Liver (tissue), 9 donors: ENCODE measurements around the gene UBE2E2. TPM values are rescaled to one million over a fixed set of nuclear protein-coding genes. Genes with fewer than 3 reads are reported as not detected.

Experiments used
- DNase-seq: peaks from one replicate; pipeline ENCODE4 v3.0.0-alpha.2; 2017; ENCODE audit warnings: low spot score
- H3K27ac ChIP-seq, 2 donors: one replicate each; pipeline ENCODE4 v1.7.0; 2013; ENCODE audit warnings: inconsistent platforms in 2 of 2, low read length in 2 of 2, control low read depth in 1 of 2, low read depth in 1 of 2, mild to moderate bottlenecking in 1 of 2
- H3K27me3 ChIP-seq, 4 donors: one replicate each; pipeline versions ENCODE4 v1.6.1 to v1.7.0; 2013; ENCODE audit warnings: low read length in 3 of 4, inconsistent platforms in 1 of 4, mild to moderate bottlenecking in 1 of 4, moderate library complexity in 1 of 4; ENCODE audit not compliant: control insufficient read depth in 4 of 4, insufficient read depth in 4 of 4
- H3K36me3 ChIP-seq, 4 donors: one replicate each; pipeline versions ENCODE4 v1.6.1 to v1.7.0; 2013; ENCODE audit warnings: low read length in 3 of 4, mild to moderate bottlenecking in 3 of 4, low read depth in 1 of 4, moderate library complexity in 1 of 4; ENCODE audit not compliant: control insufficient read depth in 4 of 4, insufficient read depth in 3 of 4
- H3K4me1 ChIP-seq, 4 donors: one replicate each; pipeline versions ENCODE4 v1.6.1 to v1.7.0; 2013; ENCODE audit warnings: low read length in 3 of 4, mild to moderate bottlenecking in 3 of 4, moderate library complexity in 1 of 4; ENCODE audit not compliant: control insufficient read depth in 4 of 4, insufficient read depth in 4 of 4
- H3K4me3 ChIP-seq, 3 donors: one replicate each; pipeline versions ENCODE4 v1.6.1 to v1.7.0; 2013; ENCODE audit warnings: low read length in 3 of 3, control low read depth in 1 of 3, low read depth in 1 of 3, mild to moderate bottlenecking in 1 of 3
- H3K9ac ChIP-seq, 2 donors: one replicate each; pipeline ENCODE4 v1.7.0; 2013; ENCODE audit warnings: low read length in 2 of 2, mild to moderate bottlenecking in 2 of 2, moderate library complexity in 2 of 2, control low read depth in 1 of 2, low read depth in 1 of 2
- H3K9me3 ChIP-seq, 4 donors: one replicate each; pipeline versions ENCODE4 v1.6.1 to v1.7.0; 2013; ENCODE audit warnings: low read length in 3 of 4; ENCODE audit not compliant: control insufficient read depth in 4 of 4
- EGR1 ChIP-seq, 2 donors: IDR thresholded peaks; 2 replicates each; pipeline ENCODE4 v1.6.1; 2016 to 2018; ENCODE audit warnings: antibody characterized with exemption in 2 of 2, low read depth in 2 of 2
- FOXA1 ChIP-seq: IDR thresholded peaks from 2 replicates; pipeline ENCODE4 v1.6.1; 2016; ENCODE audit warnings: antibody characterized with exemption
- FOXA2 ChIP-seq: IDR thresholded peaks from 2 replicates; pipeline ENCODE4 v1.6.1; 2016; ENCODE audit warnings: antibody characterized with exemption
- HNF4A ChIP-seq, 2 donors: conservative IDR thresholded peaks; 2 replicates each; pipeline ENCODE4 v1.6.1; 2016; ENCODE audit warnings: antibody characterized with exemption in 2 of 2, mild to moderate bottlenecking in 2 of 2
- HNF4G ChIP-seq: IDR thresholded peaks from 2 replicates; pipeline ENCODE4 v1.6.1; 2016; ENCODE audit warnings: antibody characterized with exemption
- JUND ChIP-seq, 2 donors: IDR thresholded peaks; 2 replicates each; pipeline ENCODE4 v1.6.1; 2016; ENCODE audit warnings: antibody characterized with exemption in 2 of 2
- NR2F2 ChIP-seq: IDR thresholded peaks from 2 replicates; pipeline ENCODE4 v1.6.1; 2016; ENCODE audit warnings: antibody characterized with exemption
- RAD21 ChIP-seq, 2 donors: IDR thresholded peaks; 2 replicates each; pipeline ENCODE4 v1.6.1; 2016; ENCODE audit warnings: antibody characterized with exemption in 2 of 2, mild to moderate bottlenecking in 2 of 2
- RXRA ChIP-seq, 2 donors: IDR thresholded peaks; 2 replicates each; pipeline ENCODE4 v1.6.1; 2017 to 2018; ENCODE audit warnings: antibody characterized with exemption in 2 of 2, mild to moderate bottlenecking in 1 of 2
- TAF1 ChIP-seq: conservative IDR thresholded peaks from 2 replicates; pipeline ENCODE4 v1.6.1; 2016; ENCODE audit warnings: antibody characterized with exemption, mild to moderate bottlenecking
- YY1 ChIP-seq: IDR thresholded peaks from 2 replicates; pipeline ENCODE4 v1.6.1; 2016; ENCODE audit warnings: antibody characterized with exemption, mild to moderate bottlenecking
- WGBS: extraction: QIAGEN DNeasy Blood & Tissue Kit; methylation state at CpG from one replicate; pipeline ENCODE4 v1.1.7; 2013; 5-methylcytosine and 5-hydroxymethylcytosine counted together
- polyA plus RNA-seq, 2 donors: library from polyadenylated mRNA; stranded (reverse) in 1 of 2; unstranded in 1 of 2; fragments of 200-250 nt in 1 of 2; fragments of >200 nt in 1 of 2; fragmentation: Nextera tagmentation in 1 of 2; extraction: Ambion mirVana in 1 of 2; gene quantifications; one replicate each; pipeline versions ENCODE4 v1.2.1 to v1.2.3, GENCODE V29; 2013 to 2015
- total RNA-seq, 2 donors: library from RNA; depleted of rRNA; stranded (reverse); fragments of >200 nt; gene quantifications; one replicate each; pipeline ENCODE4 v1.2.3, GENCODE V29; 2014
- TF ChIP-seq, protein P1 (sequence below): IDR thresholded peaks from 2 replicates; pipeline ENCODE4 v1.6.1; 2016; ENCODE audit warnings: antibody characterized with exemption
- TF ChIP-seq, protein P2 (sequence below): IDR thresholded peaks from 2 replicates; pipeline ENCODE4 v1.6.1; 2016; ENCODE audit warnings: antibody characterized with exemption
- TF ChIP-seq, protein P3 (sequence below): fragments of 150-350 bp; IDR thresholded peaks from 2 replicates; pipeline ENCODE4 v1.5.1; 2017; ENCODE audit warnings: improper control_type of control experiment, low read depth, low read length; ENCODE audit not compliant: missing input control
- TF ChIP-seq, protein P4 (sequence below): IDR thresholded peaks from 2 replicates; pipeline ENCODE4 v1.6.1; 2016; ENCODE audit warnings: antibody characterized with exemption
- donor health status: healthy.
- donor health status: healthy.
- donor health status: healthy.
- donor health status: healthy.
- donor health status: healthy.

Gene UBE2E2
- total and polyA plus RNA-seq, 4 donors: 9.0 to 27.8 (median 16.8) TPM

DNA sequence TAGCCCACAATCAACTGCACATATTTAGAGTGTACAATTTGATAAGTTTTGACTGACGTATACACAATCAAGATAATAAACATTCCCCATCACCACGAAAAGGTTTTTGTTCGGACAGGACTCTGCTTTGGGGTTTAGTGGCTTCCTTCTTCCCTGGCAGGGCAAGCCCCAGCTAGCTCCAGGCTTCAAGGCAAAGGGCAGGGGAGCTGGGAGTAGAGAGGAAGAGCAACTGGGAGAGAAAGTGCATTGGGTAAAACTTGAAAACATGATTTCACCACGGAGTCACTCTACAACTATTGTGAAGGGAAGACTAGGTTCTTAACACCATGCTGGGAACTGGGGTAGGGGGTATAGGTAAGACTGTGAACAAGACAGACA, 417.5 kb downstream of the UBE2E2 start:
- no peaks in the 10 kb centered on the region for H3K27me3 ChIP-seq
- WGBS: 52% methylated on average over 4 of the region's 4 CpGs
- H3K36me3 ChIP-seq: no peaks in the 10 kb centered on the region
- no peak overlapping the region for H3K4me3 ChIP-seq
- TF ChIP-seq, protein P1, sequence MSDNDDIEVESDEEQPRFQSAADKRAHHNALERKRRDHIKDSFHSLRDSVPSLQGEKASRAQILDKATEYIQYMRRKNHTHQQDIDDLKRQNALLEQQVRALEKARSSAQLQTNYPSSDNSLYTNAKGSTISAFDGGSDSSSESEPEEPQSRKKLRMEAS: no peak
- no peak for TF ChIP-seq FOXA2
- TF ChIP-seq NR2F2: no peak
- TF ChIP-seq, protein P2, sequence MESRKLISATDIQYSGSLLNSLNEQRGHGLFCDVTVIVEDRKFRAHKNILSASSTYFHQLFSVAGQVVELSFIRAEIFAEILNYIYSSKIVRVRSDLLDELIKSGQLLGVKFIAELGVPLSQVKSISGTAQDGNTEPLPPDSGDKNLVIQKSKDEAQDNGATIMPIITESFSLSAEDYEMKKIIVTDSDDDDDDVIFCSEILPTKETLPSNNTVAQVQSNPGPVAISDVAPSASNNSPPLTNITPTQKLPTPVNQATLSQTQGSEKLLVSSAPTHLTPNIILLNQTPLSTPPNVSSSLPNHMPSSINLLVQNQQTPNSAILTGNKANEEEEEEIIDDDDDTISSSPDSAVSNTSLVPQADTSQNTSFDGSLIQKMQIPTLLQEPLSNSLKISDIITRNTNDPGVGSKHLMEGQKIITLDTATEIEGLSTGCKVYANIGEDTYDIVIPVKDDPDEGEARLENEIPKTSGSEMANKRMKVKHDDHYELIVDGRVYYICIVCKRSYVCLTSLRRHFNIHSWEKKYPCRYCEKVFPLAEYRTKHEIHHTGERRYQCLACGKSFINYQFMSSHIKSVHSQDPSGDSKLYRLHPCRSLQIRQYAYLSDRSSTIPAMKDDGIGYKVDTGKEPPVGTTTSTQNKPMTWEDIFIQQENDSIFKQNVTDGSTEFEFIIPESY: no peak
- no peak for TF ChIP-seq EGR1 (IDR thresholded peaks at IDR 0.05; ENCODE audit: low read depth in 2 of 2)
- no peak for TF ChIP-seq RXRA (IDR thresholded peaks at IDR 0.05)
- TF ChIP-seq HNF4G: no peak
- TF ChIP-seq RAD21 (IDR thresholded peaks at IDR 0.05): no peak
- no peak for TF ChIP-seq JUND (IDR thresholded peaks at IDR 0.05)
- TF ChIP-seq TAF1: no peak
- H3K4me1 ChIP-seq: no peaks in the 10 kb centered on the region
- H3K27ac ChIP-seq: no peak overlapping the region
- no peak overlapping the region for H3K9ac ChIP-seq
- no peak for DNase-seq
- peaks cover 4 to 13% (median 8%) of the 10 kb centered on the region in 4 donors for H3K9me3 ChIP-seq

DNA sequence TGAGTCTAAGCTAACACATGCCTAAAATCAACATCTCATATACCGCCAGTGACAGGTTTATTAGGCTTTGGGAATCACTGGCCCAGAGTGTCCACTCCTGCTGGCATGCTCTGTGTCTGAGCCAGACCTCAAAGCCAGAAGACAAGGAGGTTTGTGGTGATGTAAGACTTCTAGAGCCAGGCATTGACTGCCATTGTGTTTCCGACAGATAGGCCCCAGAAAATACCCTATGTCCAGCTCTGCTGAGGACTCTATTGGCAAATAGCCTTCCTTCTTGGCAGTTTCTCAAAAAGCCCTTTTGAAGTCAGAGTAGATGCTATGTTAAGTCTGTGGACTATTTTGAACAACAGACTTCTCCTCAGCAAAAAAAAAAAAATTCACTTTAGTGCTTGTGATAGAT, 420.7 kb downstream of the UBE2E2 start:
- Histone ChIP-seq H3K9ac (no peak overlapping the region), H3K36me3 (no peaks in the 10 kb centered on the region), H3K4me3 (no peak overlapping the region), H3K4me1 (no peaks in the 10 kb centered on the region), H3K27ac (no peak overlapping the region), H3K27me3 (no peaks in the 10 kb centered on the region), H3K9me3 (peaks cover 5 to 13% (median 8%) of the 10 kb centered on the region in 4 donors)
- TF ChIP-seq FOXA2 (no peak), JUND (IDR thresholded peaks at IDR 0.05) (no peak), HNF4A (conservative IDR thresholded peaks at IDR 0.05) (no peak), RXRA (IDR thresholded peaks at IDR 0.05) (no peak), YY1 (no peak), EGR1 (IDR thresholded peaks at IDR 0.05; ENCODE audit: low read depth in 2 of 2) (no peak)
- TF ChIP-seq, protein P3, sequence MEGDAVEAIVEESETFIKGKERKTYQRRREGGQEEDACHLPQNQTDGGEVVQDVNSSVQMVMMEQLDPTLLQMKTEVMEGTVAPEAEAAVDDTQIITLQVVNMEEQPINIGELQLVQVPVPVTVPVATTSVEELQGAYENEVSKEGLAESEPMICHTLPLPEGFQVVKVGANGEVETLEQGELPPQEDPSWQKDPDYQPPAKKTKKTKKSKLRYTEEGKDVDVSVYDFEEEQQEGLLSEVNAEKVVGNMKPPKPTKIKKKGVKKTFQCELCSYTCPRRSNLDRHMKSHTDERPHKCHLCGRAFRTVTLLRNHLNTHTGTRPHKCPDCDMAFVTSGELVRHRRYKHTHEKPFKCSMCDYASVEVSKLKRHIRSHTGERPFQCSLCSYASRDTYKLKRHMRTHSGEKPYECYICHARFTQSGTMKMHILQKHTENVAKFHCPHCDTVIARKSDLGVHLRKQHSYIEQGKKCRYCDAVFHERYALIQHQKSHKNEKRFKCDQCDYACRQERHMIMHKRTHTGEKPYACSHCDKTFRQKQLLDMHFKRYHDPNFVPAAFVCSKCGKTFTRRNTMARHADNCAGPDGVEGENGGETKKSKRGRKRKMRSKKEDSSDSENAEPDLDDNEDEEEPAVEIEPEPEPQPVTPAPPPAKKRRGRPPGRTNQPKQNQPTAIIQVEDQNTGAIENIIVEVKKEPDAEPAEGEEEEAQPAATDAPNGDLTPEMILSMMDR: no peak
- TF ChIP-seq, protein P1: no peak
- DNase-seq: no peak
- 89% methylated on average over 2 of the region's 2 CpGs for WGBS

DNA sequence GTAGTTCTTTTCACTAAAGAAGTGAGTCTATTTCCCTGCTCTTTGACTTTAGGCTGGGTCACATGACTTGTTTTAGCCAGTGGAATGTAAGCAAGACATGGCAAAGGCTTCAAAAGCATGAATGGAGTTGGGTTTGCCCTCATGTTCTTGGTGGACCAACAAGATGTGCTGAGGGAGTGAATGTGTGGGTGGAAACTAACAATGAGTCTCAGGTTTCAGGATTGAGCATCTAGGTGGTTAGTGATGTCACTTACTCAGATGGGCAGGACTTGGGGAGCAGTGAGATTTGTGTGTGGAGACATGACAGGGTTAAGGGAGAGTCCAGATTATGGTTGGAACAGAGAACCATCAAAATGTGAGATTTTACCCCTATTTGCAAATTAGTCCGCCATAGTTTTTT, 421.2 kb downstream of the UBE2E2 start:
- no peak overlapping the region for H3K27ac ChIP-seq
- no peaks in the 10 kb centered on the region for H3K27me3 ChIP-seq
- no peak for DNase-seq
- H3K9ac ChIP-seq: no peak overlapping the region
- no peak overlapping the region for H3K4me3 ChIP-seq
- no peaks in the 10 kb centered on the region for H3K4me1 ChIP-seq
- no peak for TF ChIP-seq FOXA1
- TF ChIP-seq, protein P2: no peak
- TF ChIP-seq, protein P4, sequence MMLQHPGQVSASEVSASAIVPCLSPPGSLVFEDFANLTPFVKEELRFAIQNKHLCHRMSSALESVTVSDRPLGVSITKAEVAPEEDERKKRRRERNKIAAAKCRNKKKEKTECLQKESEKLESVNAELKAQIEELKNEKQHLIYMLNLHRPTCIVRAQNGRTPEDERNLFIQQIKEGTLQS: no peak
- no peaks in the 10 kb centered on the region for H3K36me3 ChIP-seq
- peaks cover 5 to 13% (median 8%) of the 10 kb centered on the region in 4 donors for H3K9me3 ChIP-seq
- 49% methylated on average over 1 of the region's 1 CpG for WGBS
